Kidney epithelial cell (primary cell): ENCODE data around the gene CD82. TPM values are rescaled to one million over a fixed set of nuclear protein-coding genes. Genes with fewer than 3 reads are reported as not detected.

Experiments used
- DNase-seq: peaks from one replicate; pipeline ENCODE4 v3.0.0-alpha.2; 2010; ENCODE audit warnings: low read depth
- H3K27me3 ChIP-seq: 2 replicates; pipeline ENCODE4 v1.6.0; 2011; ENCODE audit warnings: low read length; ENCODE audit not compliant: control insufficient read depth, insufficient read depth
- H3K36me3 ChIP-seq: 2 replicates; pipeline ENCODE4 v1.5.1; 2011; ENCODE audit warnings: low read length; ENCODE audit not compliant: control insufficient read depth, insufficient read depth
- H3K4me3 ChIP-seq: 2 replicates; pipeline ENCODE4 v1.5.1; 2011; ENCODE audit warnings: low read depth, mild to moderate bottlenecking, control low read depth, low read length
- CTCF ChIP-seq: IDR thresholded peaks from 2 replicates; pipeline ENCODE4 v1.5.1; 2011; ENCODE audit warnings: mild to moderate bottlenecking, moderate library complexity, low read length, control low read depth, inconsistent platforms; ENCODE audit not compliant: insufficient read depth, poor library complexity, severe bottlenecking
- total RNA-seq: library from RNA; depleted of rRNA; stranded (reverse); fragments of >200 nt; gene quantifications from 2 replicates; pipeline ENCODE4 v1.2.3, GENCODE V29; 2015

The CD82 gene
- total RNA-seq, 1 donor from 2014 or later: 47.3 TPM

- no peaks in the 10 kb centered on the region for H3K36me3 ChIP-seq
- no peak for TF ChIP-seq CTCF
- DNase-seq: no peak
- H3K4me3 ChIP-seq: no peak overlapping the region
- no peaks in the 10 kb centered on the region for H3K27me3 ChIP-seq
These were observed 36.3 kb downstream of the CD82 start for GRCh38 chr11:44601471-44602370.

DNA sequence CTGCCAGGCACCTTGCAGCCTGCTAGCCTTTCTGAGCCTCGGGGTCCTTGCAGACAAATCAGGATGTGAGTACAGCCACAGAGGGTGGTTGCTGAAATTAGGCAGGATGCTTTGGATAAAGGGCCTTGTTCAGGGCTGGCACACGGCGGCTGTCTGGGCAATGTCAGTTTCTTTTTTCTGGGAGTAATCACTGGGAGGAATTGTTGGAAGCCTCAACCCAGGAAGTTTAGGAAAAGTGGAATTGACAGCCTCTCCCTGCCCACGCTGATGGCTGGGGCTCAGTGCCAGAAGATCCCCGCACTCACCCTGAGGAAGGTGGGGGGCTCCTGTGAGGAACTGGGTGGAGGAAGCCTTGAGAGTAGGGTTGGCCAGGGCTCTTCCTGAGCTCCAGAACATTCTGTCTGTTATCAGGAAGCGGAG lies 37.4 kb downstream of the CD82 start:
- no peak for TF ChIP-seq CTCF
- Histone ChIP-seq H3K36me3 (no peaks in the 10 kb centered on the region), H3K4me3 (no peak overlapping the region), H3K27me3 (no peaks in the 10 kb centered on the region)
- no peak for DNase-seq

DNA sequence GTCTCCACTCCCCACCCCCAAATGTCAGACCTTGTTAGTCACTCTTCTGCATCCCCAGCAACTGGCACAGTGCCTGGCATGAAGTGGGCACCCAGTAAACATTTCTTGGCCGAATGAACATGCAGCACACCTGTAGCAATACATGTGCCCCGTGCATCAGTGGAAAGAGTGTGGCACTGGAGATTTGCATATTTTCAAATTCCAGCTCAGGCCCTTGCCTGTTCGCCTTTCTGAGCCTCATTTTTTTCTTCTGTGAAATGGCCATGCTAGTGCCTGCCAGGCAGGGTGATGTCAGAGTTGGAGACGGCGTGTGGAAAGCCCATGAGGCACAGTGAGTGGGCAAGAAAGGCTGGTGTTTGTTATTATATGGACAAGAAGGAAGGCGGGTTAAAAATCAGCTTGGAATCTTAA lies 38.7 kb downstream of the CD82 start:
- Histone ChIP-seq H3K36me3 (no peaks in the 10 kb centered on the region), H3K4me3 (no peak overlapping the region), H3K27me3 (no peaks in the 10 kb centered on the region)
- DNase-seq: no peak
- no peak for TF ChIP-seq CTCF

GRCh38 chr11:44605068-44605708 lies 39.7 kb downstream of the CD82 start:
- Histone ChIP-seq H3K36me3 (no peaks in the 10 kb centered on the region), H3K4me3 (no peak overlapping the region), H3K27me3 (no peaks in the 10 kb centered on the region)
- TF ChIP-seq CTCF: no peak
- no peak for DNase-seq

DNA sequence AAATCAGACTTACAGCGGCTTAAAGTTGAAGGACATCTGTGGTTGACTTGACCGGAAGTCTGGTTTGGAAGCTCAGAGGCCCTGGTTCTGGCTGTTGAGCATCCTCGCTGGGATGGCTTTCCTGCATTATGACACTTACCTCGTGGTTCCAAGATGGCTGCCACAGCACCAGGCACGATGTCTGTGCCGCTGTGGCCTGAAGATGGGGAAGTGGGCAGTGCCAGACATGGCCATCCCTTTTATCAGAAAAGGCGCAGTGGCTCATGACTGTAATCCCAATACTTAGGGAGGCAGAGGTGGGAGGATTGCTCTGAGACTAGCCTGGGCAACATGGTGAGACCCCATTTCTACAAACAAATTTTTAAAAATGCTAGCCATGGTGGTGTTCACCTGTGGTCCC lies 40.5 kb downstream of the CD82 start:
- no peak for DNase-seq
- no peaks in the 10 kb centered on the region for H3K27me3 ChIP-seq
- no peak overlapping the region for H3K4me3 ChIP-seq
- TF ChIP-seq CTCF: no peak
- H3K36me3 ChIP-seq: no peaks in the 10 kb centered on the region
